AG04449 (cell line): ENCODE measurements around the gene C5.

Source experiments
- CTCF ChIA-PET: fragments of 350-600 bp; formaldehyde crosslinking; extraction: SDS; loops from one replicate; lab custom pipeline; 2021; ENCODE audit warnings: antibody characterized with exemption; lab: Yijun Ruan, JAX
- POLR2A ChIA-PET: fragments of 400-600, 350-600 bp; formaldehyde crosslinking; extraction: SDS; loops from one replicate; lab custom pipeline; 2020; ENCODE audit warnings: antibody characterized with exemption, inconsistent platforms; lab: Yijun Ruan, JAX
- DNase-seq: peaks from one replicate; pipeline ENCODE4 v3.0.0-alpha.2; 2010; ENCODE audit warnings: low read depth, low spot score
- H3K4me3 ChIP-seq: 2 replicates; pipeline ENCODE4 v1.5.1; 2011; ENCODE audit warnings: low read depth, mild to moderate bottlenecking, control low read depth, low read length
- CTCF ChIP-seq: IDR thresholded peaks from one replicate; pipeline ENCODE4 v1.5.1; 2011; ENCODE audit warnings: mild to moderate bottlenecking, moderate library complexity, low read length, control low read depth, inconsistent platforms; ENCODE audit not compliant: insufficient read depth; ENCODE audit errors: missing control alignments

The C5 gene

GRCh38 chr9:120918931-120919842 lies 130.9 kb downstream of the C5 start:
- POLR2A ChIA-PET, result no interaction called here
- no peak for TF ChIP-seq CTCF
- CTCF ChIA-PET, result interaction anchor here (0.6 to 1.4 kb wide), 4 partner anchors 16 to 22 kb away, joined by 3 to 4 read pairs (median 4); no protein-coding TSS in a partner anchor

GRCh38 chr9:120917929-120918762 lies 131.9 kb downstream of the C5 start:
- no peak for DNase-seq
- no peak overlapping the region for H3K4me3 ChIP-seq
- ChIA-PET POLR2A (no interaction called here), CTCF (interaction anchor here (2.7 kb wide), 1 partner anchor 18 kb away, joined by 12 read pairs; no protein-coding TSS in a partner anchor)
- TF ChIP-seq CTCF, result no peak

More at GRCh38 chr9:120918931-120919842, 130.9 kb downstream of the C5 start:
- H3K4me3 ChIP-seq, result no peak overlapping the region
- no peak for DNase-seq

- no peak for DNase-seq
- no peak for TF ChIP-seq CTCF
- CTCF ChIA-PET, result interaction anchor here (0.7 to 2.7 kb wide), 4 partner anchors 9 to 161 kb away, joined by 3 to 12 read pairs (median 8); partner anchors contain the start of gene TRAF1
- POLR2A ChIA-PET, result no interaction called here
- H3K4me3 ChIP-seq, result no peak overlapping the region
Observed at GRCh38 chr9:120916991-120917880, 132.8 kb downstream of the C5 start.

- POLR2A ChIA-PET, result no interaction called here
- CTCF ChIA-PET, result interaction anchor here (0.7 to 2.7 kb wide), 5 partner anchors 10 to 160 kb away, joined by 3 to 12 read pairs (median 7); partner anchors contain the start of gene TRAF1
Observed at GRCh38 chr9:120916588-120916987, 133.5 kb downstream of the C5 start.

More at GRCh38 chr9:120916588-120916987, 133.5 kb downstream of the C5 start:
- no peak overlapping the region for H3K4me3 ChIP-seq
- no peak for TF ChIP-seq CTCF
- no peak for DNase-seq
